ENCODE measurements around the gene STK32B.

GRCh38 chr4:5452156-5452555 is 400.9 kb downstream of the STK32B start:
- no peak for TF ChIP-seq POLR2A (IDR thresholded peaks at IDR 0.05)
- no peak for TF ChIP-seq CTCF (IDR thresholded peaks at IDR 0.05)
